H1 (cell line): ENCODE data around the gene DYNC1H1. TPM values are rescaled to one million over a fixed set of nuclear protein-coding genes. Genes with fewer than 3 reads are reported as not detected.

ENCODE experiments used
- CHD7 ChIP-seq: fragments of 300-600 bp; sonication (generic); IDR thresholded peaks from 2 replicates; pipeline ENCODE4 v1.7.1; 2012; ENCODE audit warnings: low read length, moderate library complexity, mild to moderate bottlenecking, inconsistent platforms; ENCODE audit not compliant: insufficient replicate concordance
- RXRA ChIP-seq: IDR thresholded peaks from 2 replicates; pipeline ENCODE4 v1.6.1; 2011; ENCODE audit warnings: low read depth, mild to moderate bottlenecking, low read length, moderate library complexity; ENCODE audit not compliant: insufficient read depth
- YY1 ChIP-seq: IDR thresholded peaks from 2 replicates; pipeline ENCODE4 v1.6.1; 2011; ENCODE audit warnings: low read depth, mild to moderate bottlenecking, low read length
- polyA plus RNA-seq, 7 experiments: library from polyadenylated mRNA; depleted of rRNA in 3 of 7; stranded (reverse) in 5 of 7; unstranded in 2 of 7; fragments of >200 nt in 5 of 7; fragments of 200-250 nt in 2 of 7; gene quantifications; 1 replicate in 5 of 7; 2 replicates in 1 of 7; 4 replicates in 1 of 7; pipeline versions ENCODE4 v1.2.1 to v1.2.3, GENCODE V29; 2011 to 2013; ENCODE audit warnings: missing spikeins in 2 of 7, mixed read lengths in 2 of 7
- total RNA-seq: library from RNA; stranded (reverse); fragmentation: NEBNext Ultra II Directional; extraction: Animal tissue kit (Norgen Biotek cat#: 25700); gene quantifications from 2 replicates; pipeline ENCODE4 v1.2.1, GENCODE V29; 2021

DYNC1H1 gene
- total and polyA plus RNA-seq, 2 of the 8 experiments (the other 6 are each of a cell fraction or from before 2014, with no cell fraction given): 238 to 387 TPM

- no peak for TF ChIP-seq CHD7
- TF ChIP-seq YY1: no peak
- TF ChIP-seq RXRA: no peak
These were observed 43.6 kb downstream of the DYNC1H1 start (continued) for GRCh38 chr14:102007916-102008418.
